ENCODE data around the gene MYH13. TPM values are rescaled to one million over a fixed set of nuclear protein-coding genes. Genes with fewer than 3 reads are reported as not detected.

MYH13 gene
- under 0.01 TPM for total RNA-seq

- DNase-seq = no peak
Observed at GRCh38 chr17:10372906-10373305, at the start of gene MYH13. Gene MYH13 (minus strand): TSS chr17:10373006. CDS start chr17:10364530, 8,476 bp downstream.

- DNase-seq = no peak
Observed at GRCh38 chr17:10421900-10422542, 49.2 kb upstream of the MYH13 start, which contains the start of gene MYH8. Gene MYH8 (minus strand): TSS chr17:10421950. CDS start chr17:10420227, 1,723 bp downstream.

GRCh38 chr17:10421211-10421610 is 48.4 kb upstream of the MYH13 start:
- DNase-seq = no peak

GRCh38 chr17:10420811-10421210 is 48.0 kb upstream of the MYH13 start:
- no peak for DNase-seq

GRCh38 chr17:10417431-10417830 is 44.6 kb upstream of the MYH13 start:
- no peak for DNase-seq

GRCh38 chr17:10415161-10415560 is 42.4 kb upstream of the MYH13 start:
- DNase-seq = no peak

GRCh38 chr17:10403589-10403988 is 30.8 kb upstream of the MYH13 start:
- DNase-seq = no peak

- DNase-seq = no peak
Observed at GRCh38 chr17:10398352-10398751, 25.5 kb upstream of the MYH13 start.

GRCh38 chr17:10396524-10397163 is 23.8 kb upstream of the MYH13 start:
- no peak for DNase-seq

GRCh38 chr17:10394201-10394887 is 21.5 kb upstream of the MYH13 start:
- DNase-seq = no peak

GRCh38 chr17:10392880-10393279 is 20.1 kb upstream of the MYH13 start:
- DNase-seq = no peak

GRCh38 chr17:10385871-10386270 is 13.1 kb upstream of the MYH13 start:
- DNase-seq = no peak

- DNase-seq = no peak
Observed at GRCh38 chr17:10384175-10384574, 11.4 kb upstream of the MYH13 start.

- DNase-seq = no peak
Observed at GRCh38 chr17:10380631-10381408, 8.0 kb upstream of the MYH13 start.

- no peak for DNase-seq
Observed at GRCh38 chr17:10370016-10370608, 2.7 kb downstream of the MYH13 start.

- no peak for DNase-seq
Observed at GRCh38 chr17:10369239-10369638, 3.6 kb downstream of the MYH13 start.

GRCh38 chr17:10368561-10368960 is 4.2 kb downstream of the MYH13 start:
- DNase-seq = no peak

GRCh38 chr17:10360578-10360977 is 12.2 kb downstream of the MYH13 start:
- no peak for DNase-seq

- no peak for DNase-seq
Observed at GRCh38 chr17:10357768-10358167, 15.0 kb downstream of the MYH13 start.

GRCh38 chr17:10354651-10355050 is 18.2 kb downstream of the MYH13 start:
- no peak for DNase-seq

GRCh38 chr17:10352893-10353292 is 19.9 kb downstream of the MYH13 start:
- no peak for DNase-seq

- DNase-seq = no peak
Observed at GRCh38 chr17:10349403-10349802, 23.4 kb downstream of the MYH13 start.
